C4-2B (cell line): ENCODE results near the gene TM7SF2.

Experiments
- CTCF ChIP-seq: fragments of 450-650 bp; conservative IDR thresholded peaks from 2 replicates; pipeline ENCODE4 v1.5.1; 2017; ENCODE audit warnings: mild to moderate bottlenecking
- ZFX ChIP-seq: fragments of 450-650 bp; IDR thresholded peaks from 2 replicates; pipeline ENCODE4 v1.6.1; 2017

GRCh38 chr11:65067446-65067845 is 44.2 kb upstream of the TM7SF2 start:
- TF ChIP-seq CTCF: no peak
- TF ChIP-seq ZFX: no peak
